ENCODE measurements around the gene TP53AIP1.

Gene TP53AIP1

DNA sequence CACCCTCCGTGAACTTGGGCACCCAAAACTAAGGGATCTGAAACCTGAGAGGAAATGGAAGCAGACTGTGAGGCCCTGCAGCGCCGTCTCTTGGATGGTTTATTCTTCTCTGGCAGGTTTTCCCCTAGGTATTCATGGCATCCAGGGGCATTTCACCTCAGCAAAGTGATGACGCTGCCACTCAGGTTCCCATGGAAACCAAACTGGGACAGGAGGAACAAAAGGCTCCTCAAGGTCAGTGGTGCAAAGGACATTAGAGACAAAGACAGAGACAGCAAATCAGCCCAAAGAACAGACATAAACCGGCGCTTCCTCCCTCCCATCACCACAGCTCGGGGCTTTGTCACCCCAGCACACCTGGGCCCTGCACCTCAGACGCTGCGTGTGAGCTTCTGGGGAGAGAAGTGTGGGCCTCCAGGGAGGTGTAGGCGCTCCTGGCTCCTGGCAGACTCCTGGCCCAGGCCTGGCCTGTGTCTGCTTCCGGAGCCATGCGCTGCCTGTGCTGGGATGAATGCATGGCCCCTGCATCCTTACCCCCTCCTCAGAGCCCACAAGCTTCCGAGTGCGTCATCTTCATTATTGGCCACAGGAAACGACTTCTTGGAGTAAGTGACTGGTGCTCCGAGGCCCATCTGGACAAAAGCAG lies 5.9 kb downstream of the TP53AIP1 start:
- TF ChIP-seq, protein P1, sequence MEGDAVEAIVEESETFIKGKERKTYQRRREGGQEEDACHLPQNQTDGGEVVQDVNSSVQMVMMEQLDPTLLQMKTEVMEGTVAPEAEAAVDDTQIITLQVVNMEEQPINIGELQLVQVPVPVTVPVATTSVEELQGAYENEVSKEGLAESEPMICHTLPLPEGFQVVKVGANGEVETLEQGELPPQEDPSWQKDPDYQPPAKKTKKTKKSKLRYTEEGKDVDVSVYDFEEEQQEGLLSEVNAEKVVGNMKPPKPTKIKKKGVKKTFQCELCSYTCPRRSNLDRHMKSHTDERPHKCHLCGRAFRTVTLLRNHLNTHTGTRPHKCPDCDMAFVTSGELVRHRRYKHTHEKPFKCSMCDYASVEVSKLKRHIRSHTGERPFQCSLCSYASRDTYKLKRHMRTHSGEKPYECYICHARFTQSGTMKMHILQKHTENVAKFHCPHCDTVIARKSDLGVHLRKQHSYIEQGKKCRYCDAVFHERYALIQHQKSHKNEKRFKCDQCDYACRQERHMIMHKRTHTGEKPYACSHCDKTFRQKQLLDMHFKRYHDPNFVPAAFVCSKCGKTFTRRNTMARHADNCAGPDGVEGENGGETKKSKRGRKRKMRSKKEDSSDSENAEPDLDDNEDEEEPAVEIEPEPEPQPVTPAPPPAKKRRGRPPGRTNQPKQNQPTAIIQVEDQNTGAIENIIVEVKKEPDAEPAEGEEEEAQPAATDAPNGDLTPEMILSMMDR (IDR thresholded peaks at IDR 0.05; ENCODE audit: insufficient read depth, low read length, poor library complexity, severe bottlenecking), result no peak
- Histone ChIP-seq H3K36me3 (ENCODE audit: control insufficient read depth, insufficient read depth, low read length) (no peaks in the 10 kb centered on the region), H3K27me3 (replicated peaks; ENCODE audit: control insufficient read depth, insufficient read depth, low read length) (peaks cover 2% of the 10 kb centered on the region), H3K4me3 (replicated peaks; ENCODE audit: low read depth, low read length) (no peak overlapping the region)
- DNase-seq (ENCODE audit: extremely low read depth, insufficient read length), result no peak

DNA sequence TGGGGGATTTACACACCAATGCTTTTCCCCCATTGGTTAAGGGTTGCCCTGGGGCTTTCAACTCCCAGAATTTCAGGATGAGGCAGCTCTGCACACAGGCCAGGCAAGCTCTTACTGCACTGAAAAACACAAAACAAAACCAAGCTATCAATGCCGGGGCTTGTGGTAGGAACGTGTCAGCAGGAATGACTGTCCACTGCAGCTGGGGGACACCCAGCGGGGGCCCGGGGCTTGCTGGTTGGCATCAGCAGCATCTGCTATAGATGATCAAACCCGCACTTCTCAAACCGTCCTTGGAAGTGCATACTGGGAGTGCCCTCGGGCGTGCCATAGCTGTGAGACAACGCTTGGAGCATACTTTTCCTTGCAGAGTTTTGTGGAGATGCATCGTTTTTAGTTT lies 7.7 kb downstream of the TP53AIP1 start:
- TF ChIP-seq, protein P1 (IDR thresholded peaks at IDR 0.05; ENCODE audit: insufficient read depth, low read length, poor library complexity, severe bottlenecking), result no peak

DNA sequence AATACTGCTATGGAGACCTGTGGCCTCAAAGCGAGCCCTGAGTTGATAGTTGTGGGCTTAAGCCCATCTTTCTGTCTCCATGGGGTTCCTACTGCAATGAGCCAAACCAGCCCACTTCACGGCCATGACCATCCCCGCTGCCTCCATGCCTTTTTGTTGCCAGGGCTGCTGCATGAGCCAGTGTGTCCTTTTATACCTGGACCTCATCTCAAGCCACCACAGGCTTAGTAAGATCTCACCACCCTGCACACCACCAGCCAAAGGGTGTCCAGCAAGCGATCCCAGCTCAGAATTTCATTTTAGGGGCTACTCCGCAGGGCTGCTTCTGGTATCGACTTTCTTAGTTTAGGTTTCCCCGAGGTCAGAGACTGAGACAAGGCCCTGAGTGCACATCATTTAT lies 8.3 kb downstream of the TP53AIP1 start:
- Histone ChIP-seq H3K27me3 (replicated peaks; ENCODE audit: control insufficient read depth, insufficient read depth, low read length) (peaks cover 2% of the 10 kb centered on the region), H3K4me3 (replicated peaks; ENCODE audit: low read depth, low read length) (no peak overlapping the region), H3K36me3 (ENCODE audit: control insufficient read depth, insufficient read depth, low read length) (no peaks in the 10 kb centered on the region)
- DNase-seq (ENCODE audit: extremely low read depth, insufficient read length), result no peak
- TF ChIP-seq, protein P1 (IDR thresholded peaks at IDR 0.05; ENCODE audit: insufficient read depth, low read length, poor library complexity, severe bottlenecking), result no peak

More for the DNA sequence above, 7.7 kb downstream of the TP53AIP1 start:
- Histone ChIP-seq H3K4me3 (replicated peaks; ENCODE audit: low read depth, low read length) (no peak overlapping the region), H3K27me3 (replicated peaks; ENCODE audit: control insufficient read depth, insufficient read depth, low read length) (peaks cover 2% of the 10 kb centered on the region), H3K36me3 (ENCODE audit: control insufficient read depth, insufficient read depth, low read length) (no peaks in the 10 kb centered on the region)
- DNase-seq (ENCODE audit: extremely low read depth, insufficient read length), result no peak

DNA sequence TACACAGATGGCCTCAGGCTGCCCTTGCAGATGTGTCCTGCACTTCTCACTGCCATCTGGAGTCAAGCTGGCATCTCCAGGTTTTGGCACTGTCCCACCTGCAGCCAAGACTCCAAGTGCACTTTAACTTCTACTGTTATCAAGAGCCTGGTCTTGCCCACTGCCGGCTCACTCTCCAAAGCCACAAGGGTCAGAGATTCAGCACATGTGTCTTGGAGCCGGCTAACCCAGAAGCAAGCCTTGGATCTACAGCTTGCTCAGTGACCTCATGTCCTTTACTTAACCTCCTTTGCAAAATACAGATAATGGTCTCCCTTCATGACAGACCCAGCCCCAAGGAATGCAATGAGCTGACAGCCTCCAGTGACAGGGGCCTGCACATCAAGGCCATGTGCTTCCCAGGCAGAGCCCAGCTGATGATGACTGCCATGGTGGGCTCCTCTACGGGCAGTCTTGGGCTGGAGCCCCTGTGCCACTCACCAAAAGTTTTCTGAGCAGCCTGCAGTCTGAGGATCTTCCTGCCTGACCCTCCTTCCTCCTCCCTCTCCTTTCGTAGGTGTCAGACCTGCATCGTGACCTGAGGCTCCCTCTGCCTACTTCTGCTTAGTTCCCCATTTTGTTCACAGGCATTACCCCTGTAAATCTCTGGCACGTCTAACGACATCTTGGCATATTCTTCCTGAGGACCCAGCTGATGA lies 9.0 kb downstream of the TP53AIP1 start:
- no peak for DNase-seq (ENCODE audit: extremely low read depth, insufficient read length)
- H3K27me3 ChIP-seq (replicated peaks; ENCODE audit: control insufficient read depth, insufficient read depth, low read length), result peaks cover 2% of the 10 kb centered on the region
- H3K4me3 ChIP-seq (replicated peaks; ENCODE audit: low read depth, low read length), result no peak overlapping the region
- no peaks in the 10 kb centered on the region for H3K36me3 ChIP-seq (ENCODE audit: control insufficient read depth, insufficient read depth, low read length)
- TF ChIP-seq, protein P1 (IDR thresholded peaks at IDR 0.05; ENCODE audit: insufficient read depth, low read length, poor library complexity, severe bottlenecking), result no peak

DNA sequence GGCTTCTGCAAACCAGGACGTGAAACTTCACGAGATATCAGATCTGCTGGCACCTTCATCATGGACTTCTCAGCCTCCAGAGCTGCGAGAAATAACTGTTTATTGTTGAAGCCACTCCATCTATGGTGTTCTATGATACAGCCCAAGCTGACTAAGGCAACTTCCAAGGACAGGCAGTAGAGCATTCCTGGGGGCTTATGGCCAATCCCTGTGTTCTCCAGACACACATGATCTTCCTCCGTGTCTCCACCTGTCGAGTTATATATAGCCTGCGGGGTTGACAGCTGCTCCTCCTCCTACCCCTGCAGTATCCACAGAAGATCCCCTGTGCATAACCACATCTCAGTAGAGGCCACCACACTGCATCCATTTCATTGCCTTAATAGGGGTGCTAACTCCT lies 11.0 kb downstream of the TP53AIP1 start:
- Histone ChIP-seq H3K27me3 (replicated peaks; ENCODE audit: control insufficient read depth, insufficient read depth, low read length) (peaks cover 2% of the 10 kb centered on the region), H3K4me3 (replicated peaks; ENCODE audit: low read depth, low read length) (no peak overlapping the region), H3K36me3 (ENCODE audit: control insufficient read depth, insufficient read depth, low read length) (no peaks in the 10 kb centered on the region)
- DNase-seq (ENCODE audit: extremely low read depth, insufficient read length), result no peak
- TF ChIP-seq, protein P1 (IDR thresholded peaks at IDR 0.05; ENCODE audit: insufficient read depth, low read length, poor library complexity, severe bottlenecking), result no peak
